ENCODE data around the gene ARHGAP18. TPM values are rescaled to one million over a fixed set of nuclear protein-coding genes. Genes with fewer than 3 reads are reported as not detected.

Gene ARHGAP18
- total RNA-seq, 1 donor from 2014 or later, result 16.3 TPM

- DNase-seq (ENCODE audit: low read depth), result no peak
- no peaks in the 10 kb centered on the region for H3K36me3 ChIP-seq (ENCODE audit: control insufficient read depth, insufficient read depth, low read length)
- H3K27me3 ChIP-seq (ENCODE audit: control insufficient read depth, insufficient read depth, low read length), result no peaks in the 10 kb centered on the region
- no peak for TF ChIP-seq CTCF (IDR thresholded peaks at IDR 0.05; ENCODE audit: insufficient read depth, low read length, poor library complexity, severe bottlenecking)
- H3K4me3 ChIP-seq (ENCODE audit: low read depth, low read length), result no peak overlapping the region
Measured at GRCh38 chr6:129686941-129687627, 22.9 kb downstream of the ARHGAP18 start.

GRCh38 chr6:129685662-129686031 is 24.3 kb downstream of the ARHGAP18 start:
- Histone ChIP-seq H3K27me3 (ENCODE audit: control insufficient read depth, insufficient read depth, low read length) (no peaks in the 10 kb centered on the region), H3K4me3 (ENCODE audit: low read depth, low read length) (no peak overlapping the region), H3K36me3 (ENCODE audit: control insufficient read depth, insufficient read depth, low read length) (no peaks in the 10 kb centered on the region)
- DNase-seq (ENCODE audit: low read depth), result no peak
- TF ChIP-seq CTCF (IDR thresholded peaks at IDR 0.05; ENCODE audit: insufficient read depth, low read length, poor library complexity, severe bottlenecking), result no peak

GRCh38 chr6:129684903-129685661 is 24.9 kb downstream of the ARHGAP18 start:
- TF ChIP-seq CTCF (IDR thresholded peaks at IDR 0.05; ENCODE audit: insufficient read depth, low read length, poor library complexity, severe bottlenecking), result no peak
- H3K36me3 ChIP-seq (ENCODE audit: control insufficient read depth, insufficient read depth, low read length), result no peaks in the 10 kb centered on the region
- H3K4me3 ChIP-seq (ENCODE audit: low read depth, low read length), result no peak overlapping the region
- H3K27me3 ChIP-seq (ENCODE audit: control insufficient read depth, insufficient read depth, low read length), result no peaks in the 10 kb centered on the region
- DNase-seq (ENCODE audit: low read depth), result no peak

DNA sequence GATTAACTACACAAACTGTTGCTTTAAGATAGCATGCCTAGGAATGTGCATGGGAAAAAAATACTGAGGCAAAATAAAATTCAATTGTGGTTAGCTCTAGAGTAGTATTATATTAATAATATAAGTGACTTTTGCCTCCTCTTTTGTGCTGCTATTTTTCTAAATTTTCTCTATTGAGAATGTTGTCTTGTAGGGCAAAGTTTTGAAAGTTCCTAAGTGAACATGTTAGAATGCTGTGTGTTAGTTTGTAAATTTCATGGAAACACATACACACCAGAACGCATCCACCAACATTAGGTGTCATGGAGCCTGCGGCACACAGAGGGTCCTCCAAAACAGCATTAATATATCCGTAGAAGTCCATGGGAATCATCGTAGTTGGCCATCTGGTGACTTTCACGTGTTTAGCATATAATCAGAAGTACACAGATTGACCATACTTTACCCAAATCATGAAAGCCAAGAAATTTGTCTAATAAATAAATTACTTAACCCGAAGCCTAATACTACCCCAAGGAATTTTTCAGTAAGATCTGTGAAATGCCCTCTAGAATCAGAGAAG is 25.6 kb downstream of the ARHGAP18 start:
- no peaks in the 10 kb centered on the region for H3K36me3 ChIP-seq (ENCODE audit: control insufficient read depth, insufficient read depth, low read length)
- TF ChIP-seq CTCF (IDR thresholded peaks at IDR 0.05; ENCODE audit: insufficient read depth, low read length, poor library complexity, severe bottlenecking), result no peak
- H3K27me3 ChIP-seq (ENCODE audit: control insufficient read depth, insufficient read depth, low read length), result no peaks in the 10 kb centered on the region
- no peak for DNase-seq (ENCODE audit: low read depth)
- no peak overlapping the region for H3K4me3 ChIP-seq (ENCODE audit: low read depth, low read length)

- no peaks in the 10 kb centered on the region for H3K36me3 ChIP-seq (ENCODE audit: control insufficient read depth, insufficient read depth, low read length)
- no peak overlapping the region for H3K4me3 ChIP-seq (ENCODE audit: low read depth, low read length)
- no peaks in the 10 kb centered on the region for H3K27me3 ChIP-seq (ENCODE audit: control insufficient read depth, insufficient read depth, low read length)
- TF ChIP-seq CTCF (IDR thresholded peaks at IDR 0.05; ENCODE audit: insufficient read depth, low read length, poor library complexity, severe bottlenecking), result no peak
- peak; percentile 100 for DNase-seq (ENCODE audit: low read depth)
Measured at GRCh38 chr6:129683601-129684322, 26.2 kb downstream of the ARHGAP18 start.

Data from kidney epithelial cell (primary cell).